ENCODE data around the gene RAF1. TPM values are rescaled to one million over a fixed set of nuclear protein-coding genes. Genes with fewer than 3 reads are reported as not detected.

Gene RAF1
- total and polyA plus RNA-seq, 9 of the 15 experiments (the other 6 are each of a cell fraction or from before 2014, with no cell fraction given), result 28.0 to 183 (median 85.6) TPM

DNA sequence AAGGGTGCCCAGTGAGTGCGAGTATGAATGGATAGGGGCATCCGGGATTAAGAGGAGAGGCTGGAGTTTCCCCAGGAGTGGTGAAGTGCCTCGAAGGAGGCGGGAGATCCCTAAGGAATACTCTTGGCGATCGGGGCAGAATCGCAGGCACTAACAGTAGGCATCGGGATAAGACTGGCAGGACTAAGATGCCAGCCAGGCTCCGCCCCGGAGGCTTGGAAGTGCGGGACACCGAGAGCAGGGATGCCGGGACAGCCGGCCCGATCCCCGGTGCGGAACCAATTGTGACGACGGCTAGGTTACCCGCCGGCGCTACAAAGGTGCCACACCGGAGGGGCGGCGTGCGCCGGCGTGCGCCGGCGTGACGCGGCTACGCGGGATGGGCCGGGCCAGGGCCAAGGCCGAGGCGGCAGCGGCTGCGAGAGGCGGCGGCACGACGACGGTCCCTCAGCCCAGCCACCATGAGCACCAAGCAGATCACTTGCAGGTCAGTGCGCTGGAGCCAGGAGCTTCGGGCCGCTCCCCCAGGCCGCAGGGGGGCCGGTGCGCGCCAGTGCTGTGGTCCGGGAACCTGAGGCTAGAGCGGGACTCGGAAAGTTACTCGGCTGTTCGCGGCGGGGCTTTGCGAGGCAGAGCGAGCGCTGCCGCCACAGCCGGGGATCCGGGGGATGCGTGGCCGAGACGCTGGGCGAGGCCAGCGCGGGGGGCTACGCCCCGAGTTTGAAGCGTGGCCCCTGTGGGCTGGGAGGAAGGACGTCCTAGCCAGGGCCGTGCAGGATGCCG is 107.0 kb downstream of the RAF1 start, which contains the start of gene MKRN2 (continued):
- TF ChIP-seq, protein P1, sequence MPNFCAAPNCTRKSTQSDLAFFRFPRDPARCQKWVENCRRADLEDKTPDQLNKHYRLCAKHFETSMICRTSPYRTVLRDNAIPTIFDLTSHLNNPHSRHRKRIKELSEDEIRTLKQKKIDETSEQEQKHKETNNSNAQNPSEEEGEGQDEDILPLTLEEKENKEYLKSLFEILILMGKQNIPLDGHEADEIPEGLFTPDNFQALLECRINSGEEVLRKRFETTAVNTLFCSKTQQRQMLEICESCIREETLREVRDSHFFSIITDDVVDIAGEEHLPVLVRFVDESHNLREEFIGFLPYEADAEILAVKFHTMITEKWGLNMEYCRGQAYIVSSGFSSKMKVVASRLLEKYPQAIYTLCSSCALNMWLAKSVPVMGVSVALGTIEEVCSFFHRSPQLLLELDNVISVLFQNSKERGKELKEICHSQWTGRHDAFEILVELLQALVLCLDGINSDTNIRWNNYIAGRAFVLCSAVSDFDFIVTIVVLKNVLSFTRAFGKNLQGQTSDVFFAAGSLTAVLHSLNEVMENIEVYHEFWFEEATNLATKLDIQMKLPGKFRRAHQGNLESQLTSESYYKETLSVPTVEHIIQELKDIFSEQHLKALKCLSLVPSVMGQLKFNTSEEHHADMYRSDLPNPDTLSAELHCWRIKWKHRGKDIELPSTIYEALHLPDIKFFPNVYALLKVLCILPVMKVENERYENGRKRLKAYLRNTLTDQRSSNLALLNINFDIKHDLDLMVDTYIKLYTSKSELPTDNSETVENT (CRISPR knock-in tag; IDR thresholded peaks at IDR 0.05), result no peak; the same call in 1 of the 2 replicates
- TF ChIP-seq KDM1A (IDR thresholded peaks at IDR 0.05) (peak in 1 of 2 experiments; percentile 29; a peak in 1 of 4 replicates), EWSR1 (IDR thresholded peaks at IDR 0.05; ENCODE audit: borderline replicate concordance, low read depth, partially characterized antibody) (no peak), CCNT2 (IDR thresholded peaks at IDR 0.05; ENCODE audit: borderline replicate concordance, extremely low read depth, insufficient read length, low read depth, low read length) (peak; percentile 98), DDX20 (tag; IDR thresholded peaks at IDR 0.05; ENCODE audit: low read depth) (no peak), BMI1 (IDR thresholded peaks at IDR 0.05; ENCODE audit: low read length) (no peak), FOXA3 (CRISPR knock-in tag; conservative IDR thresholded peaks at IDR 0.05 in 1 of 2, IDR thresholded peaks at IDR 0.05 in 1 of 2) (peak in 1 of 2 experiments; percentile 52; a peak in 1 of 4 replicates), MIER1 (IDR thresholded peaks at IDR 0.05; ENCODE audit: low read depth) (0 out of 2 replicates have a peak, but pooled peaks have one; percentile 11), CREB1 (IDR thresholded peaks at IDR 0.05) (peak; percentile 88), CREB1 (CRISPR knock-in tag; IDR thresholded peaks at IDR 0.05) (peak; percentile 82), SMAD4 (CRISPR knock-in tag; conservative IDR thresholded peaks at IDR 0.05) (peak; percentile 88), MYNN (IDR thresholded peaks at IDR 0.05) (peak; percentile 82), MYNN (CRISPR knock-in tag; IDR thresholded peaks at IDR 0.05) (no peak), MBD1 (CRISPR knock-in tag; IDR thresholded peaks at IDR 0.05) (no peak), ZBTB9 (CRISPR knock-in tag; IDR thresholded peaks at IDR 0.05) (no peak; the same call in 1 of the 2 replicates), RCOR1 (IDR thresholded peaks at IDR 0.05; ENCODE audit: borderline replicate concordance in 1 of 2, low read depth in 2 of 2, low read length in 2 of 2) (peak; percentile 44 to 90; a peak in 3 of 4 replicates), FOXM1 (IDR thresholded peaks at IDR 0.05; ENCODE audit: low read depth) (no peak), FOXM1 (CRISPR knock-in tag; IDR thresholded peaks at IDR 0.05; ENCODE audit: low read depth) (peak; percentile 91; the same call in 1 of the 2 replicates), SRSF1 (IDR thresholded peaks at IDR 0.05; ENCODE audit: low read depth, low read length) (0 out of 2 replicates have a peak, but pooled peaks have one; percentile 44), BHLHE40 (IDR thresholded peaks at IDR 0.05; ENCODE audit: low read length) (peak; percentile 80), DPF2 (IDR thresholded peaks at IDR 0.05) (no peak), HCFC1 (IDR thresholded peaks at IDR 0.05; ENCODE audit: low read depth, low read length) (peak; percentile 88)

All from K562 (cell line).